ENCODE data around the gene TIMMDC1.
"Not testable (repeated sequence)": the region's sequence is repeated elsewhere in the genome, so short reads cannot be mapped to it uniquely, and the experiment has no call there.

Gene TIMMDC1

GRCh38 chr3:119553823-119554415 is 55.6 kb downstream of the TIMMDC1 start:
- in situ Hi-C loops (cut with MboI; ENCODE audit: low sequenced_read_pairs) = no loop called here

DNA sequence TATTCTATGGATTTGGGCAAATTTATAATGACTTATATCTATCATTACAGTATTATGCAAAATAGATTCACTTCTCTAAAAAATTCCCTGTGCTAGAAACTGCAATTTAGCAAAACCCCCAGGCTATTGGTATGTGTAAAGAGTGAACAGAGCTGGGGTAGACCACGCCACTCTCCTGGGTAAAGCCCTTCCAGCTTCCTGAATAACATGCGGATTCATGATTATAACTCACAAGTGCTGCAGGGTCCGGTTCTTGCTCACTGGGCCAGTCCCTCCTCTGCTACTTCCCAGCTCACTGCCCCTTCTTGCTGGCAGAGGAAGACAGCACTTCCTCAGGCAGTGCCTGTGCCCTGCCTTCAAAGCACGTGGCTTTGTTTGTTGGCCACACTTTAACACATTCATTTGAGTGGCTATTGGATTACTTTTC is 57.0 kb downstream of the TIMMDC1 start:
- in situ Hi-C loops (cut with MboI; ENCODE audit: low sequenced_read_pairs) = no loop called here

DNA sequence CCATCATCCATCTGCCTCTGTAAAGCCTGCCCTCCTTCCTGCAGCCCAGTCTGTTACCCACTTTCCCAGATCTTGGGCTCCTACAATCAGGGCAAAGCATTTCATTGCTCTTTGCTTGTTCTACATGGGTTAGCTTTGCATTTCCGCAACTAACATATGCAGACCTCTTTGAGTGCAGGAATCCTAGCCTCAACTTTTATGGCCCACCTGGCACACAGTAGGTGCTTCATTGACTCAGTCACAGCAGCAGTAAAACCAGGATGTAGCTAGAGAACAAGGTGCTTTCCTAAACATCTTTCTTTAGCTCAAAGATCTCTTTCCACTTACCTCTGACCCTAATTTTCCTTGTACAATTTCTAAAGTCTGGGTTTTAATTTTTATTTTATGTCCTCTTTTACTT is 57.6 kb downstream of the TIMMDC1 start:
- in situ Hi-C loops (cut with MboI; ENCODE audit: low sequenced_read_pairs) = no loop called here

- in situ Hi-C loops (cut with MboI; ENCODE audit: low sequenced_read_pairs) = no loop called here
Observed at GRCh38 chr3:119557192-119557876, 59.0 kb downstream of the TIMMDC1 start.

- in situ Hi-C loops (cut with MboI; ENCODE audit: low sequenced_read_pairs) = no loop called here
Observed at GRCh38 chr3:119557877-119558269, 59.5 kb downstream of the TIMMDC1 start.

DNA sequence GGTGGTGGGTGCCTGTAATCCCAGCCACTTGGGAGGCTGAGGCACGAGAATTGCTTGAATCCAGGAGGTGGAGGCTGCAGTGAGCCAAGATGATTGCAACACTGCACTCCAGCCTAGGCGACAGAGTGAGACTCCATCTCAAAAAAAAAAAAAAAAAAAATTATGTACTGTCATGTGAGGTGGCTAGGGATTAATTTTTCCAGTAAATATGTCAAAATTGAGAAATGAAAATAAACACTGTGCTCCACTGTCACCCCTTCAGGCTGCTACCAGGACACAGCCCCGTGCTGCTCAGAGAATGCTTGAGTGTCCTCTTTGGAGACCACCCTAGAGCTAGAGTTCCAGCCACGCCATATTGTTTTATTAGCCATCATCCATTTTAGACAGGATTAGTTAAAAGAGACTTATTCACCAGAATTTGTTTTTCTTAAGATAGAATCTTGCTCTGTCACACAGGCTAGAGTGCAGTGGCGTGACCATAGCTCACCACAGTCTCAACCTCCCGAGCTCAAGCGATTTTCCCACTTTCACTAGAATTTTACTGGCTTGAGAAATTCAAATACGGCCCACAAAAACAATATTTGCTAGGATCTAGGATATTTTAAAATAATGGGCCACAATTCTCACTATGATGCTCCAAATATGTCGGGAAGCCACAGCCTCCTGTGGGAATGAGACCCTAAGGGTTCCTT is 60.4 kb downstream of the TIMMDC1 start:
- in situ Hi-C loops (cut with MboI; ENCODE audit: low sequenced_read_pairs) = no loop called here

- in situ Hi-C loops (cut with MboI; ENCODE audit: low sequenced_read_pairs) = no loop called here
Observed at GRCh38 chr3:119559441-119559963, 61.2 kb downstream of the TIMMDC1 start, which contains the start of gene CD80. Gene CD80 (minus strand): TSS chr3:119559614. CDS start chr3:119557728, 1,886 bp downstream.

DNA sequence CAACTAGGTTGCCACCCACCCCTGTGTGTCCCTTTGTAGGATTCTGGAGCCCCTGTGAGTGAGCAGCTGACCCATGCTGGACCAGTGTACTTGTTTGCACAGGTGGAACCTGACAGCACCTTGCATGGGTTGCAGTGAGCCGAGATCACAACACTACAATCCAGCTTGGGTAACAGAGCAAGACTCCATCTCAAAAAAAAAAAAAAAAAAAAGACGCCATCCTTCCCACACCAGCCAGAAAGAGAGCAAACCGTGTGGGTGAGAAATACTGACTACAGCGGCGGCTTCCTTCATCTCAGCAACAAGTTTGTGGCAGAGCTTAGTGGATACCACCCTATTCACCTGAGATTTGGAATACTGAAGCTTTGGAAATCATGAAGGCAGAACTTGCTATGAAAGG is 61.8 kb downstream of the TIMMDC1 start:
- in situ Hi-C loops (cut with MboI; ENCODE audit: low sequenced_read_pairs) = no loop called here

DNA sequence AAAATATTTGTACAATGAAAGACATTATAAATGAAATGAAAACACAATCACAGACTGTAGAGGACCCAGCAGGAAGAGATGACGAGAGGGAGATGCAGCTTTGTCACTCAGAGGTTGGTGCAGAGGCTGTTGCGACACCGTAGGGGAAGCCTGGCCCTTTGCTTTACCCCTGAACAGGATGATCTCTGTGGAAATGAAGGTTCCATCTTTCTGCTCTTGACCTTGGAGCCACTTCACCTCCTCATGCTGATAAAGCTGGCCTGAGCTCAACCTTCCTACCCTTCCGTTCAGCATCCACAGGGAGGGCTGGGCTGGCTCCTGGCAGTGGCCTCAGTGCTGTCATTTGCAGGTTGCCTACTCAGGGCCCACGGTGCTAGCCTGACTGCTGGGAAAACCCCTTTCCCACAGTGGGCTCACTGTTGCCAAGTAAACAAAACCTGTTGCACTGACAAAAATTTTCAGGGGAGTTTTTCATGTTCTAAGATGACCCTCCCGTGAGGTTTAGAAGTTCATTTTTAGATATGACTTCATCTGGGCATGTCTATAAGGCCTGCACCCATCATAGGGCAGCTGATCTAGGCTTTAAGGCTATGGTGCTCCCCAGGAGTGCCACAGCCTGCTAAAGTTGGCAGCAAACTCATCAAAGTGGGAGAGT is 64.1 kb downstream of the TIMMDC1 start:
- in situ Hi-C loops (cut with MboI; ENCODE audit: low sequenced_read_pairs) = no loop called here

GRCh38 chr3:119563334-119563733 is 65.0 kb downstream of the TIMMDC1 start:
- in situ Hi-C loops (cut with MboI; ENCODE audit: low sequenced_read_pairs) = not testable (repeated sequence)

- in situ Hi-C loops (cut with MboI; ENCODE audit: low sequenced_read_pairs) = no loop called here
Observed at GRCh38 chr3:119569156-119569555, 70.8 kb downstream of the TIMMDC1 start.

DNA sequence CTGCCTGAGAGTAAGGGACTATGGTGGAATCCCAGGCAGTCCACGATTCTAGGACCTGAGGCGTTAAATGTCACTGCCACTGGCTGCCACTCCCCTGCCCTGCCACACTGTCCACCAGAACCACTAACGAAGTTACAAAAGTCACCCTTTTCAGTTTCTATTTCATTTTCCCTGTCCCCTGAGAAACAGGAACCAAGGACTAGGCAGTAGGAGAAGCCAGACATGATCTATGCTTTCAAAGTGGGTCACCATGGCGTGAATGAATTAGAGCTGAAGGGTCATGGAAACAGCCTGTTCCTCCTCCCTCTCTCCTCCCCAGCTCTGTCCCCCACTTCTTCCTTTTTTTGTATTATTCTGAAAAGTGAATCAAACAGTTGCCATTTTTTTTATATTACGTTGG is 71.9 kb downstream of the TIMMDC1 start:
- in situ Hi-C loops (cut with MboI; ENCODE audit: low sequenced_read_pairs) = no loop called here

DNA sequence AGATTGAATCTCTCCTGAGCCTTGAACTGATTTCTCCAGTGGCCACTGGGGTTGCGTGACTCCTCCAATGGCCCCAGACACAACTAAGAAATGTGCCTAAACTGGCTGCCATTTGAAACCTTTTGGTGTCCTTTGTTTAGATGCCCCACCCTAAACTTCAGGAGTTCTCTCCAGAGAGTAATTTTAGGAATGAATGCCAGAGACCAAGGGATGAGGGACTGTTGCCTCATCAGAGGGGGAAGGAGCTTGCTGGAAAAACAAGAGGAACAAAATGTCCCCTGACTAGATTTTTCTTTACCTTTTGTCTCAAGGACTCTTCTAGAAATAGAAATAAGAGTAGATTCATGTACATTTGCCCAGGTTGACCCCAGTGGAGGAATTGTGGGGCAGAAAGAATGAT is 72.9 kb downstream of the TIMMDC1 start:
- in situ Hi-C loops (cut with MboI; ENCODE audit: low sequenced_read_pairs) = no loop called here

- in situ Hi-C loops (cut with MboI; ENCODE audit: low sequenced_read_pairs) = no loop called here
Observed at GRCh38 chr3:119571688-119572087, 73.3 kb downstream of the TIMMDC1 start.

Data from HL-60/S4 treated with phorbol 12-myristate 13-acetate at 8.2 ng/mL for 4 days and 3 days (cell line).